ENCODE measurements around the gene NUTM2G.

DNA sequence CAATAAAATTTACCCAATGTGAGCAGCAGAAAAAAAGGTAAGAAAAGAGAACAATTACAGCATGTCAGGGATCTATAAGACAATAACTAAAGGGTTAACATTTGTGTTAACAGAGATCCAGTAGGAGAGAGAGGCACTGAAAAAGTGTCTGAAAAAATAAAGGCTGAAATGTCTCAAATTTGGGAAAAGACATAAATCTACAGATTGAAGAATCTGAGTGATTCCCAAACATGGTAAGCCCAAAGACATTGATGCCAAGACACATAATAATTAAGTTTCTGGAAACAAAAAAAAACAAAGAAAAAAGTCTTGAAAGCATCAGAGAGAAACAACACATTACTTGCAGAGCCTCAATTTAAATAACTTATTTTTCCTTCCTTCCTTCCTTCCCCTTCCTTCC is 43.2 kb upstream of the NUTM2G start:
- TF ChIP-seq YY1 (IDR thresholded peaks at IDR 0.05; ENCODE audit: insufficient read depth, insufficient read length): no peak
- no peak for TF ChIP-seq ZNF274 (IDR thresholded peaks at IDR 0.05; ENCODE audit: low read depth, low read length)
